NCI-H460 (cell line): ENCODE data around the gene LNX2. TPM values are rescaled to one million over a fixed set of nuclear protein-coding genes. Genes with fewer than 3 reads are reported as not detected.

Experiments
- DNase-seq: peaks from one replicate; pipeline ENCODE4 v3.0.0-alpha.2; 2016; ENCODE audit warnings: low read depth; ENCODE audit errors: extremely low read depth
- polyA plus RNA-seq: library from polyadenylated mRNA; depleted of rRNA; stranded (reverse); fragments of >200 nt; gene quantifications from 2 replicates; pipeline ENCODE4 v1.2.3, GENCODE V29; 2014; cell fraction: nucleus; rRNA removed
- total RNA-seq: library from RNA; depleted of rRNA; stranded (reverse); fragments of >200 nt; shearing (Covaris generic); gene quantifications from 2 replicates; pipeline ENCODE4 v1.2.3, GENCODE V29; 2014; rRNA removed

Gene LNX2
- total RNA-seq = 6.2 and 6.4 TPM in 2 replicates
- 3.1 and 5.4 TPM in 2 replicates for polyA plus RNA-seq

GRCh38 chr13:27620377-27621115 is at the start of gene LNX2:
LNX2 (minus strand) TSS chr13:27620529; CDS start chr13:27581703, 38,826 bp downstream.
- DNase-seq = peak; percentile 91

- no peak for DNase-seq
Observed at GRCh38 chr13:27667946-27668345, 47.6 kb upstream of the LNX2 start.

- DNase-seq = no peak
Observed at GRCh38 chr13:27666951-27667350, 46.6 kb upstream of the LNX2 start.

- DNase-seq = no peak
Observed at GRCh38 chr13:27665761-27666160, 45.4 kb upstream of the LNX2 start.

GRCh38 chr13:27665333-27665732 is 45.0 kb upstream of the LNX2 start:
- DNase-seq = no peak

- no peak for DNase-seq
Observed at GRCh38 chr13:27663947-27664346, 43.6 kb upstream of the LNX2 start.

- DNase-seq = no peak
Observed at GRCh38 chr13:27662738-27663470, 42.6 kb upstream of the LNX2 start.

GRCh38 chr13:27661017-27661416 is 40.7 kb upstream of the LNX2 start:
- no peak for DNase-seq

GRCh38 chr13:27660511-27660910 is 40.2 kb upstream of the LNX2 start:
- DNase-seq = no peak

GRCh38 chr13:27659145-27659865 is 39.0 kb upstream of the LNX2 start:
- DNase-seq = no peak

- DNase-seq = no peak
Observed at GRCh38 chr13:27658546-27658945, 38.2 kb upstream of the LNX2 start.

- DNase-seq = no peak
Observed at GRCh38 chr13:27657724-27658123, 37.4 kb upstream of the LNX2 start.

- no peak for DNase-seq
Observed at GRCh38 chr13:27654816-27655215, 34.5 kb upstream of the LNX2 start.

- no peak for DNase-seq
Observed at GRCh38 chr13:27654059-27654458, 33.7 kb upstream of the LNX2 start.

GRCh38 chr13:27650312-27650711 is 30.0 kb upstream of the LNX2 start:
- DNase-seq = no peak

GRCh38 chr13:27644302-27644701 is 24.0 kb upstream of the LNX2 start:
- no peak for DNase-seq

GRCh38 chr13:27643334-27644132 is 23.2 kb upstream of the LNX2 start:
- DNase-seq = no peak

- DNase-seq = no peak
Observed at GRCh38 chr13:27641711-27642502, 21.6 kb upstream of the LNX2 start.

- DNase-seq = no peak
Observed at GRCh38 chr13:27639186-27639585, 18.9 kb upstream of the LNX2 start.

GRCh38 chr13:27638521-27638920 is 18.2 kb upstream of the LNX2 start:
- DNase-seq = no peak
